HepG2 (cell line): ENCODE results near the gene CCDC150. TPM values are rescaled to one million over a fixed set of nuclear protein-coding genes. Genes with fewer than 3 reads are reported as not detected.

ENCODE experiments used
- ATAC-seq: fragments of 200-7000 bp; cut with Tn5 transposase; 3 replicates; pipeline ENCODE4 v1.9.1; 2020; ENCODE audit warnings: mild to moderate bottlenecking, moderate library complexity
- BruUV-seq: library from RNA; stranded (reverse); fragments of 400-500 nt; replicated peaks from 2 replicates; lab custom pipeline; 2021; lab: Mats Ljungman, UMichigan
- CTCF ChIA-PET: fragments of 300-600 bp; formaldehyde crosslinking; extraction: SDS; loops from one replicate; lab custom pipeline; 2021; ENCODE audit warnings: low total read pairs, inconsistent platforms, low intra/inter-chr PET ratio; lab: Yijun Ruan, JAX
- POLR2A ChIA-PET: fragments of 350-600 bp; sonication (Branson Sonifier 250); formaldehyde crosslinking; loops from one replicate; lab custom pipeline; 2020; ENCODE audit warnings: antibody characterized with exemption, inconsistent platforms; lab: Yijun Ruan, JAX
- DNase-seq: peaks from one replicate; pipeline ENCODE4 v3.0.0-alpha.2; 2015; ENCODE audit warnings: low spot score
- FAIRE-seq: peaks from 3 replicates; lab custom pipeline; 2011; peaks lifted over from hg19 to GRCh38; lab: Jason Lieb, UNC
- H2AFZ ChIP-seq: one replicate; pipeline ENCODE4 v1.6.1; 2011; ENCODE audit warnings: low read length, inconsistent platforms
- H3K27ac ChIP-seq: fragments of 300-600 bp; 3 replicates; pipeline ENCODE4 v1.8.0; 2011; ENCODE audit warnings: mixed run types, mild to moderate bottlenecking, mixed read lengths, low read length, inconsistent platforms; ENCODE audit not compliant: insufficient read depth; ENCODE audit errors: extremely low read length
- H3K27me3 ChIP-seq, 2 experiments: fragments of 200-600 bp in 1 of 2; 2 replicates in 1 of 2; 3 replicates in 1 of 2; pipeline versions ENCODE4 v1.6.0 to v1.8.0; 2011; ENCODE audit warnings: low read length in 2 of 2, mild to moderate bottlenecking in 2 of 2, moderate library complexity in 2 of 2, inconsistent platforms in 1 of 2; ENCODE audit not compliant: insufficient read depth in 2 of 2, control insufficient read depth in 1 of 2
- H3K36me3 ChIP-seq, 2 experiments: fragments of 200-600 bp in 1 of 2; replicated peaks in 1 of 2; 2 replicates in 1 of 2; 3 replicates in 1 of 2; pipeline versions ENCODE4 v1.5.1 to v1.8.0; 2011; ENCODE audit warnings: low read length in 2 of 2, inconsistent platforms in 1 of 2; ENCODE audit not compliant: insufficient read depth in 2 of 2, control insufficient read depth in 1 of 2
- H3K4me1 ChIP-seq: 2 replicates; pipeline ENCODE4 v1.5.1; 2012; ENCODE audit warnings: low read length, inconsistent platforms; ENCODE audit not compliant: insufficient read depth
- H3K4me2 ChIP-seq: 2 replicates; pipeline ENCODE4 v1.6.0; 2011; ENCODE audit warnings: low read depth, low read length, inconsistent platforms
- H3K4me3 ChIP-seq, 3 experiments: fragments of 200-600 bp in 1 of 3; sonication (generic), shearing (Covaris generic) in 1 of 3; replicated peaks in 1 of 3; 2 replicates each; pipeline ENCODE4 v1.5.1; 2011 to 2016; ENCODE audit warnings: low read length in 3 of 3, inconsistent platforms in 2 of 3, low read depth in 2 of 3, mild to moderate bottlenecking in 2 of 3, control low read depth in 1 of 3, mixed read lengths in 1 of 3; ENCODE audit not compliant: insufficient read depth in 1 of 3
- H3K79me2 ChIP-seq: one replicate; pipeline ENCODE4 v1.6.1; 2011; ENCODE audit warnings: low read length, inconsistent platforms; ENCODE audit not compliant: insufficient read depth
- H3K9ac ChIP-seq: 2 replicates; pipeline ENCODE4 v1.6.0; 2011; ENCODE audit warnings: mild to moderate bottlenecking, low read depth, low read length, inconsistent platforms; ENCODE audit not compliant: insufficient read depth
- H3K9me3 ChIP-seq: 2 replicates; pipeline ENCODE4 v1.5.1; 2012; ENCODE audit warnings: mild to moderate bottlenecking, low read length
- H4K20me1 ChIP-seq: 2 replicates; pipeline ENCODE4 v1.6.0; 2011; ENCODE audit warnings: inconsistent platforms, mild to moderate bottlenecking, low read length, moderate library complexity; ENCODE audit not compliant: insufficient read depth
- EEA1 ChIP-seq: sonication (generic); formaldehyde crosslinking; IDR thresholded peaks from 2 replicates; pipeline ENCODE4 v1.5.1; 2020; ENCODE audit warnings: mild to moderate bottlenecking, missing genetic modification reagents, borderline replicate concordance
- GATAD2A ChIP-seq: IDR thresholded peaks from 2 replicates; pipeline ENCODE4 v1.6.1; 2016
- HNRNPK ChIP-seq: fragments of 200-400 bp; formaldehyde crosslinking; IDR thresholded peaks from 2 replicates; pipeline ENCODE4 v1.6.1; 2018; ENCODE audit warnings: low read length, low read depth, moderate library complexity, mild to moderate bottlenecking; ENCODE audit not compliant: poor library complexity, severe bottlenecking
- IKZF4 ChIP-seq: sonication (generic); formaldehyde crosslinking; IDR thresholded peaks from 2 replicates; pipeline ENCODE4 v1.5.1; 2020; ENCODE audit warnings: borderline replicate concordance, mild to moderate bottlenecking, low read depth, missing genetic modification reagents; ENCODE audit errors: not compliant biosample characterization
- MTF2 ChIP-seq: sonication (generic); formaldehyde crosslinking; IDR thresholded peaks from 2 replicates; pipeline ENCODE4 v1.5.0; 2020; ENCODE audit warnings: missing genetic modification reagents, borderline replicate concordance
- POGZ ChIP-seq: sonication (generic); formaldehyde crosslinking; IDR thresholded peaks from 2 replicates; pipeline ENCODE4 v1.4.0; 2020; ENCODE audit warnings: mild to moderate bottlenecking, missing genetic modification reagents
- SPEN ChIP-seq: sonication (generic); formaldehyde crosslinking; IDR thresholded peaks from 2 replicates; pipeline ENCODE4 v1.5.1; 2020; ENCODE audit warnings: low read depth, mild to moderate bottlenecking, missing genetic modification reagents
- THYN1 ChIP-seq: sonication (generic); formaldehyde crosslinking; IDR thresholded peaks from 2 replicates; pipeline ENCODE4 v1.8.1; 2023; ENCODE audit warnings: low read depth, mild to moderate bottlenecking, moderate library complexity, missing genetic modification reagents, borderline replicate concordance
- TRAFD1 ChIP-seq: sonication (generic); formaldehyde crosslinking; IDR thresholded peaks from 2 replicates; pipeline ENCODE4 v1.5.1; 2020; ENCODE audit warnings: missing genetic modification reagents, mild to moderate bottlenecking, borderline replicate concordance
- ZNF335 ChIP-seq: sonication (generic); formaldehyde crosslinking; IDR thresholded peaks from 2 replicates; pipeline ENCODE4 v1.4.0; 2020; ENCODE audit warnings: missing genetic modification reagents
- WGBS: methylation state at CpG from one replicate; pipeline ENCODE4 v1.1.6; 2017; ENCODE audit warnings: low lambda C conversion rate; 5-methylcytosine and 5-hydroxymethylcytosine counted together
- in situ Hi-C: cut with HindIII; loops from 2 replicates; pipeline ENCODE4 v1.10.0; 2017; ENCODE audit warnings: low pct_unique_long_range_greater_than_20kb; ENCODE audit not compliant: extremely low pct_ligation_motif_present
- intact Hi-C: fragments of 100-400 bp; cut with micrococcal nuclease; formaldehyde crosslinking; loops from one replicate; pipeline ENCODE4 v1.10.0; 2022; ENCODE audit not compliant: unreplicated experiment
- polyA plus RNA-seq, 8 experiments: library from polyadenylated mRNA; depleted of rRNA in 3 of 8; stranded (reverse) in 7 of 8; unstranded in 1 of 8; fragments of >200 nt; fragmentation: Illumina TruSeq in 4 of 8; extraction: Trizol in 4 of 8; gene quantifications; 2 replicates each; pipeline versions ENCODE4 v1.2.1 to v1.2.3, GENCODE V29; 2011 to 2016; ENCODE audit warnings: low read depth in 4 of 8, missing spikeins in 1 of 8, mixed read lengths in 1 of 8; ENCODE audit not compliant: insufficient read depth in 1 of 8
- total RNA-seq, 5 experiments: library from RNA; depleted of rRNA; stranded (reverse); fragments of >200 nt; fragmentation: Illumina TruSeq; extraction: Trizol; gene quantifications; 2 replicates each; pipeline ENCODE4 v1.2.3, GENCODE V29; 2016; ENCODE audit warnings: low read depth in 1 of 5
- TF ChIP-seq, protein P1 (sequence below): sonication (generic); formaldehyde crosslinking; conservative IDR thresholded peaks from 2 replicates; pipeline ENCODE4 v1.5.0; 2020; ENCODE audit warnings: missing genetic modification reagents
- TF ChIP-seq, protein P2 (sequence below): sonication (generic); formaldehyde crosslinking; conservative IDR thresholded peaks from 2 replicates; pipeline ENCODE4 v1.8.1; 2023; ENCODE audit warnings: missing genetic modification reagents

CCDC150 gene
- total and polyA plus RNA-seq, 2 of the 13 experiments (the other 11 are each of a cell fraction or from before 2014, with no cell fraction given) = 14.9 to 32.6 TPM

DNA sequence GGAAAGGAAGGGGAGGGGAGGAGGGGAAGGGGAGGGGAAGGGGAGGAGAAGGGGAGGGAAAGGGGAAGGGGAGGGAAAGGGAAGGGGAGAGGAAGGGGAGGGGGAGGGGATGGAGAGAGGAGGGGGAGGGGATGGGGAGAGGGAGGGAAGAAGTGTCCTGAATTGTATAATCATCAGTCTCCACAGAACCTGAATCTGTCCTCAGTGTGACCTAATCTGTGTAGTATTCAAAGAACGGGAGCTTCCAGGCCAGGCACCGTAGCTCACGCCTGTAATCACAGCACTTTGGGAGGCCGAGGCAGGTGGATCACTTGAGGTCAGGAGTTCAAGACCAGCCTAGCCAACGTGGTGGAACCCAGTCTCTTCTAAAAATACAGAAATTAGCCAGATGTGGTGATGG lies 41.1 kb upstream of the CCDC150 start:
- Histone ChIP-seq H3K36me3 (no peaks in the 10 kb centered on the region), H3K9me3 (no peaks in the 10 kb centered on the region), H4K20me1 (no peaks in the 10 kb centered on the region), H3K4me2 (no peak overlapping the region), H3K27me3 (peaks cover 3 to 26% of the 10 kb centered on the region in 2 experiments; a peak in 4 of 5 replicates), H3K4me3 (no peak overlapping the region), H3K79me2 (no peaks in the 10 kb centered on the region), H3K4me1 (peaks cover 10% of the 10 kb centered on the region), H3K27ac (no peak overlapping the region), H3K9ac (no peak overlapping the region), H2AFZ (no peak overlapping the region)
- ChIA-PET CTCF (no interaction called here), POLR2A (no interaction called here)
- intact Hi-C loops (no loop called here), in situ Hi-C loops (no loop called here)
- DNase-seq (no peak), ATAC-seq (no peak), FAIRE-seq (no peak)
- no TSS peak for BruUV-seq
- TF ChIP-seq, protein P1, sequence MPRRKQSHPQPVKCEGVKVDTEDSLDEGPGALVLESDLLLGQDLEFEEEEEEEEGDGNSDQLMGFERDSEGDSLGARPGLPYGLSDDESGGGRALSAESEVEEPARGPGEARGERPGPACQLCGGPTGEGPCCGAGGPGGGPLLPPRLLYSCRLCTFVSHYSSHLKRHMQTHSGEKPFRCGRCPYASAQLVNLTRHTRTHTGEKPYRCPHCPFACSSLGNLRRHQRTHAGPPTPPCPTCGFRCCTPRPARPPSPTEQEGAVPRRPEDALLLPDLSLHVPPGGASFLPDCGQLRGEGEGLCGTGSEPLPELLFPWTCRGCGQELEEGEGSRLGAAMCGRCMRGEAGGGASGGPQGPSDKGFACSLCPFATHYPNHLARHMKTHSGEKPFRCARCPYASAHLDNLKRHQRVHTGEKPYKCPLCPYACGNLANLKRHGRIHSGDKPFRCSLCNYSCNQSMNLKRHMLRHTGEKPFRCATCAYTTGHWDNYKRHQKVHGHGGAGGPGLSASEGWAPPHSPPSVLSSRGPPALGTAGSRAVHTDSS (CRISPR knock-in tag) = no peak
- peak; percentile 68 for TF ChIP-seq HNRNPK
- WGBS = 18% methylated on average over 4 of the region's 5 CpGs

DNA sequence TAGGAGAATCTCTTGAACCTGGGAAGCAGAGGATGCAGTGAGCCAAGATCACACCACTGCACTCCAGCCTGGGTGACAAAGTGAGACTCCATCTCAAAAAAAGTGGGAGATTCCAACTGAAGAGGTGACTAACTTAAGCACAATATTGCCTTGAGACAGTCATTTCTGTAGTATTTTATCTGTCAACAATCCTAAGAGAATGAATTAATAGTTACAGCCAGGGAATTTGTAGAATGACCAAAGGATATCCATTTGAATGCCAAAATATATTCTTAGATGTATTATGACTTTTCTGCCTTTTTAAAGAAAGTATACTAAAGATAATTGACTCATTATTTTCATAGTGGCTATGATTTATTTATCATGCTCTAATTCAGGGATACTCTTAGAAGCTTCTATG lies 40.7 kb upstream of the CCDC150 start:
- Histone ChIP-seq H2AFZ (no peak overlapping the region), H3K4me3 (no peak overlapping the region), H3K9ac (no peak overlapping the region), H3K27ac (no peak overlapping the region), H3K4me2 (no peak overlapping the region), H3K36me3 (no peaks in the 10 kb centered on the region), H3K27me3 (peaks cover 1 to 21% of the 10 kb centered on the region in 2 experiments; a peak in 4 of 5 replicates), H3K9me3 (no peaks in the 10 kb centered on the region), H3K4me1 (peaks cover 5% of the 10 kb centered on the region; the same call in 1 of the 2 replicates), H3K79me2 (no peaks in the 10 kb centered on the region), H4K20me1 (no peaks in the 10 kb centered on the region)
- intact Hi-C loops (no loop called here), in situ Hi-C loops (no loop called here)
- DNase-seq (no peak), ATAC-seq (no peak), FAIRE-seq (no peak)
- ChIA-PET POLR2A (no interaction called here), CTCF (no interaction called here)
- BruUV-seq = no TSS peak
- TF ChIP-seq IKZF4 (no peak), POGZ (no peak), GATAD2A (CRISPR knock-in tag) (no peak), THYN1 (CRISPR knock-in tag) (no peak), ZNF335 (CRISPR knock-in tag) (no peak), SPEN (CRISPR knock-in tag) (no peak), EEA1 (CRISPR knock-in tag) (no peak), TRAFD1 (CRISPR knock-in tag) (no peak), MTF2 (no peak)
- TF ChIP-seq, protein P2, sequence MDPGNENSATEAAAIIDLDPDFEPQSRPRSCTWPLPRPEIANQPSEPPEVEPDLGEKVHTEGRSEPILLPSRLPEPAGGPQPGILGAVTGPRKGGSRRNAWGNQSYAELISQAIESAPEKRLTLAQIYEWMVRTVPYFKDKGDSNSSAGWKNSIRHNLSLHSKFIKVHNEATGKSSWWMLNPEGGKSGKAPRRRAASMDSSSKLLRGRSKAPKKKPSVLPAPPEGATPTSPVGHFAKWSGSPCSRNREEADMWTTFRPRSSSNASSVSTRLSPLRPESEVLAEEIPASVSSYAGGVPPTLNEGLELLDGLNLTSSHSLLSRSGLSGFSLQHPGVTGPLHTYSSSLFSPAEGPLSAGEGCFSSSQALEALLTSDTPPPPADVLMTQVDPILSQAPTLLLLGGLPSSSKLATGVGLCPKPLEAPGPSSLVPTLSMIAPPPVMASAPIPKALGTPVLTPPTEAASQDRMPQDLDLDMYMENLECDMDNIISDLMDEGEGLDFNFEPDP (CRISPR knock-in tag) = no peak
